GM19455 (cell line): ENCODE data around the gene NPAS2.

Experiments used
- ATAC-seq: cut with Tn5 transposase; IDR thresholded peaks from one replicate; pipeline ENCODE4 v1.9.1; 2021; ENCODE audit not compliant: unreplicated experiment

NPAS2 gene

DNA sequence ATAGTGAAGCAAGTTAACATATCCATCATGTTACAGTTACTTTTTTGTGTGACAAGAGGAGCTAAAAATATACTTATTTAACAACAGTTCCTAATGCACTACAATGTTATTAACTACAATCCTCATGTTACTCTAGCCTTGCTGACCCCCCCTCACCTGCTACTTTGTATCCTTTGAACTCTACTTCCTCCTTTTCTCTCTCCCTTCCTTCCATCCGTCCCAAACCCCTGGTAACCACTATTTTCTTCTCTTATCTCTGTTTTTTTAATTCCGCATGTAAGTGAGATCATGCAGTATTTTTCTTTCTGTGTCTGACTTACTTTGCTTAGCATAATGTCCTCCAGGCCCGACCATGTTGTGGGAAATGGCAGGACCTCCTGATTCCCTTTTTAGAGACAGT is 59.4 kb downstream of the NPAS2 start:
- no peak for ATAC-seq

DNA sequence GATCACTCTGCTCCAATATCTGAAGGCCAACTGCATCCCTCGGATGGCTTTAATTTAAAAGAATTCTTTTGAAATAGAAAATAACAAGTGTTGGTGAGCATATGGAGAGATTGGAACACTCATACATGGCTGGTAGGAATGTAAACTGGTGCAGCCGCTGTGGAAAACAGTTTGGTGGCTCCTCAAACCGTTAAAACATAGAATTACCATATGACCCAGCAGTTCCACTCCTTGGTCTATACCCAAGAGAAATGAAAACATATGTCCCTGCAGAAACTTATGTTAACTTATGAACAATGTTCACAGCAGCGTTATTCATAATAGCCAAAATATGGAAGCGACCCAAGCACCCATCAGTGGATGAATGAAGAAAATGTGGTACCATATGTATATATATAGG is 60.1 kb downstream of the NPAS2 start:
- no peak for ATAC-seq

DNA sequence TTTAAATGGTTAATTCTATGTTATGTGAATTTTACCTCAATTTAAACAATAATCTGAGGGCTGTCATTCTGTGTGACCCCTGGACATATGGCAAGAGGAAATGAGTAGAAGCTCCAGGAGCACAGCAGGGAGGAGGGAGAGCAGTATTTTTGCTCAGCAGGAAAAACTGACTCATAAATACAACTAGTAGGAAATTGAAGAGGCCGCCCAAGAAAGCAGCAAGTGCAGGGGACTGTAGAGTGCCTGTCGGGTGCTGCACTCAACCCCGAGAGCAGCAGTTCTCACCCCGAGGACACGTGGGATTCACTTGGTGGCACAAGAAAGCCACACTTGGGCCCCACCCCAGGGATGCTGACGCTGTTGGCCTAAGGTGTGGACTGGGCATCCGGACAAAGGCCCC is 60.8 kb downstream of the NPAS2 start:
- ATAC-seq = no peak

DNA sequence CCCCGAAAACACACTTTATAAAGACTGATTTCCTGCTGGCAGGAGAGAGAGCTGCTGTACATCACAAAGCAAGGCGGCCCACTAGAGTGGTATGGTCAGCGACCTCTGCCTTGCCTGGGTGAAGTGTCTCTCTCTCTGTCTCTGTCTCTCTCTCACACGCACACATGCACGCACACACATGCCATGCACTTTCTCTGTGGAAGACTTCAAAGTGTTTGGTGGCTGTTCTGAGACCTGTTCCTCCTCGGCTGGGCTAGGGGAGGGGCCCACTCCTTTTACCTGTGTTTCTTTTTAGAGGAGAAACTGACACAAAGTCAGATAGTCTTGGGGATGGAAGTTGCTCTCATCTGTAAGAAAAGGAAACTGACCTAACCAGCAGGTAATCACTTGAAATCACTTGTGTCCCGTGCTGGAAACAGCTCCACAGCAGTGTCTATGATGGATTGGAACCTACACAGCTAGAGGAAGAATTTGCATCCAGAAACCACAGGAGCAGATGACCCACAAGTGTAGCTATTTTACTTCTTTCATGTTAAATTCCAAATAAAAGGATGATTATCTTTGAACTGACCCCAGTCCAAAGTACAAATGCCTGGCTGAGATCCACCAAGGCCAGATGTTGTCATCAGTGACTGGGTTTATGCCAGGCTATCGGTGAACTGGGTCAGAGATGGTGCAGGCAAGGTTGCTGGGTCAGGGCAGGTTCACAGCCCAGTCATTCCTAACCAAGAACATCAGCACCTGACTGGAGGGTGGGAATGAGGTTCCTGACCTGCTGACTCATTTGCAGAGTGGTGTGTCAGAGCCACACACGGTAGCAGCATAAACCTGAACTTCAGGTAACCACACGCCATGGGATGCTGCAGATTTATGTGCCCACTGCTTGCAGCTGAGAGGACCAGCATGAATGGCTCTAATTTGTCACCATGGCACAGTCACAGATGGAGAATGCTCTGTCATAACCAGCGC is 63.0 kb downstream of the NPAS2 start:
- ATAC-seq = no peak

DNA sequence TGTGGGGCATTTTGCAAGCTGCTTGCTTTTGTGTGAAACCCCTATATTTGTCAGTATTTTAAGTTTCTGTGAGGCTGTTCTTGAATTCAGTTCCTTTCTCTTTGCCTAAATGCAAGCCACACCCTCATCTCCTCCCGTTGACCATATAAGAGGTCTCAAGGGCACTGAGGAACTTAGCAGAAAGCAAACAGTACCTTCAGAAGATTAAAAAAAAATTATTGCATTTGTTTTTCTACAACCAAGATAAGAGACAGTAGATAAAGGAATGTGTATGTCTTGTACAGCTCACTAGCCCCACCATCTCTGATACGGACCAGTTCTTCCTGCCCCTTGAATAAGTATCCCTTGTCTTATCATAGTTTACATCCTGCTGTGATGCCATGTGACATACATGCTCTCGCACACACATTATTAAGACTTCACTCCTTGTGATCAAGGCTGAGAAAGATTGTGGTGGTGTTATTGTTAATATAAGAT is 64.2 kb downstream of the NPAS2 start:
- ATAC-seq = no peak

DNA sequence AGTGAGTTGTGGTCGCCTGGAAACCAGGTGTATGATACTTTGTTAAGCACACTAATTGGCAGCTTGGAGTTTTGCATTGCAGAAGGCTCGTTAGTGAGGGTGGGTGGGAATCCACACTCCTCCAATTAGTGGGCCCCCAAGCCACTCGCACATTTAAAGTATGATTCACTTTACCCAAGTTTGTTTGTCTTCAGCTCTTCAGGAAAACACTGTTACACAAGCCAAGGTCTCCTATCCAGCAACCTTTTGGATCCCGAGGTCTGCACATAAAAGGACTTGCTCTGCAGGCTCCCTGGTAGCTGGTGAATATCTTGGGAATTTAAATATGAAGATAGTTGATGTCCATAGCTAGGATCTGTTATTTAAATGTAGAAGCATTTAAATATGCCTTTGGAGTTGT is 66.1 kb downstream of the NPAS2 start:
- no peak for ATAC-seq

DNA sequence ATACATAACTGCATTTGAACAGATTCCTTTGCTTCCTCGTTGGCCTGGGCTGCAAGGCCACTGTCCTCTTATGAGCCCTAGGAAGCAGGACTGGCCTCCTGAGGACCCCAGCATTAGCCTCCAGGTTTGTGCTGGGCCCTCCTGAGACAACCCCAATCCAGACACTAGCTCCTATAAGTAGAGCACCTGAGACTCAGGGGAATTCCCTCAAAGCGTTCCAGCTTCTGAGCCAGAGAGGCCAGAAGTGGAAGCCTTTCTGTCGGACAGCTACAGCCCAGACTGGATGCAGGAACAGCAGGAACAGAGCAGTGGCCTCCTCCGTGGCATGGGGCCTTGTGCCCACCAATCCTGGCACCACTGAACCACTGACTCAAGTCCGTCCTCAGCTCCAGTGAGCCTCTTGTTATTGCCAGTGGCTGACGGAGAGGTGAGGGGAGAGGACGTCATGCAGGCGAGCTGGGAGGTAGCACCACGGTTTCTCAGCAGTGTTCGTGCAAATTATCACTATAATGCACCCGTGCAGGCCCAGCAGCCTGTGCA is 67.2 kb downstream of the NPAS2 start:
- no peak for ATAC-seq

DNA sequence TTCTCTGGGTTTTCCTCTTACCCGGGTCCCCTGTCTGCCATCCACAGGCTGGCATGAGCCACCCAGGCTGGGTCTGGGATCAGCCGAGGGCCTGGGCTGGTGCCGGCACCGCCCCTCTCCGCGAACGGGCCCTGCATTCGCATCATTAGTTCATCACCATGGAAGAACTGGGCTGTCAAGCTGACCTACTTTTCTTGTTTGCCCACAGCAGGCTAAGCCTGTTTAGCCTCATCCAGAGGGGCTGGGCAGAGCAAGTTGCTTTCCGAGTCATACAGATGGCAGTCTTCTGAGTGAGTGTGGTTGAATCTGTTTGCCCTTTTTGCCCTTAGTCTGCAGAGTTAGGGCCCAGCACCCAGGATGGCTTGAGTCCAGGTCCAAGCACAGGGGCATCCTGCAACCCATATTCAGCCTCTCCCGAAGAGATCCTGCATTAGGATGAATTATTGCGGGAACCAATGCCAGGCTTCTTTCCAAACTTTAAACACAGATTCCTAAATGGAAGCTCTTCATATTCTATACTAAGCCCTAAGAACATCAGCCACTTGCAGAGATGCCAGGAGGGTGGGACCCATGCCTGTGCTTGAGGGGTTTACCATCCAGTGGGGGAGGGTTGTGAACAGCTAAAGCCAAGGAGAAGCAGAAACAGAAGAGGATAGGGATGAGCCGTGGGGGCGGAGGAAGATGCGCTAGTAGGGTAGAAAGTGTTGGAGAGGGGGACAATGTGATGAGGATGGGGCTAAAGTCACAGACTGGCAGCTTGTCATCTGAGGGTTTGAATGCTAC is 68.0 kb downstream of the NPAS2 start:
- no peak for ATAC-seq

DNA sequence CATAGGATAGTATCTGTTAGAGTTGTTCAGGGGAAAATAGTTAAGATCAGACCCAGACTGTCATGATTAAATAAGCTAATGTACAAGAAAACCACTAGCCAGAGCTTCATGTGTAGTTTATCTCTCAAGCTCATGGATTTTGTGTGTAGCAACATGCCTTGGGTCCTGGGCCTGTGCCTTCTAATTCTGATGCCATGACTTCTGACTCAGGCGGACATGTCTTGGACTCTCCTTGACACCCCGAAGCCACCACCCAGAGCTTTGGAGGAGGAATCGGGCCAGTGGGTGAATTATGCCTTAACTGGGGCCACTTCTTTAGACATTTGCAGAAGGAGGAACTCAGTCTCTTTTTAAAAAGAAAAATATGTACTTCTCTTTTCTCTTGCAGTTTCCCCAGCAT is 68.7 kb downstream of the NPAS2 start:
- ATAC-seq = no peak

DNA sequence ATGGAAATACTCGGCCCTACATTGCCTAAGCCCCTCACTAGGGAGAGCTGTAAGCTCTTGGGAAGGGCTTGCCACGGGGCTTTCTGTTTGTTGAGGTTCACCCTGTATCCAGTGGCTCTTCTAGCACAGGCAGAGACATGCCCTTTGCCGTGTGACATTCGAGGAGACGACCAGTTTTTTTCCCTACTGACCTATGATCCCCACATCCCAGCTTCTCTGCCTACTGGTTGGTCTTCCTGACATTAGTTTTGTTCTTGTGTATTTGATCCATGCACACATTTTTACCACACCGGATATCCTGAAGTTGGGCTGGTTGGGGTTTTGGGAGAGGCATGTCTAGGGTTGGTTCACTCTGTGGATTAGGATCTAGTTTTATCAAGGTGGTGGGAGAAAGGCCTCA is 69.3 kb downstream of the NPAS2 start:
- no peak for ATAC-seq

DNA sequence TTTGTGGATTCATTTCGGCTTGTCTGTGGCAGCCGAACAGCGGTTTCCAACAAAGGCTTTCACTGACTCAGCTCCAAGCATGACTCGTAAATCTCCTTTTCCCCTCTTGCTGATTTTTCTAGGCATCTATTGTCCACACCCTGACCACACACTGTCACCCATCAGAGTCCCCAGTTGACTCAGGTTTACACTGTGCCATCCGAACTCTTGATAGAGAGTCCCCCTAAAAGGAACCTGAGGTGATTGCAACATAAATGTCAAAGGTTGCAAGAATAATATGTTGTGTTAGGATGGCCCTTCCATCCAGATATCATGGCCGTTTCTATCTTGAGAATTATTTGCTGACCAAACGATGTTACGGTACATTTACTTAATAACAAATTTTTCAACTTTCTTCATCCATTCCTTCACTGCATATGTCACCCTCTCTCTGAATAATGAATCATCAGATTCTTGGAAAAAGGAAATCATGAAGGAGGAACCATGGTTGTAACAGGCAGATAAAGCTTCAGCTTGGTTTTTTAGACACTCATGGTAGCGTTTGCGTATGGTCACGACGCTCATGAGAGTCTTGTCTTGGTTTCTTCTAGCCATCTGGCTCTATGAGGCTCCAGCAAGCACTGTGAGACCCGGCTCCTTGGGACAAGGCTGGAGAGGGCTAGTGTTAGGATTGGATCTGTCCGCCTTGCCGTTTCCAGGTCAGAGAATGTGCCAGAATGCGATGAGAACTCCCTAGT is 72.1 kb downstream of the NPAS2 start:
- no peak for ATAC-seq

DNA sequence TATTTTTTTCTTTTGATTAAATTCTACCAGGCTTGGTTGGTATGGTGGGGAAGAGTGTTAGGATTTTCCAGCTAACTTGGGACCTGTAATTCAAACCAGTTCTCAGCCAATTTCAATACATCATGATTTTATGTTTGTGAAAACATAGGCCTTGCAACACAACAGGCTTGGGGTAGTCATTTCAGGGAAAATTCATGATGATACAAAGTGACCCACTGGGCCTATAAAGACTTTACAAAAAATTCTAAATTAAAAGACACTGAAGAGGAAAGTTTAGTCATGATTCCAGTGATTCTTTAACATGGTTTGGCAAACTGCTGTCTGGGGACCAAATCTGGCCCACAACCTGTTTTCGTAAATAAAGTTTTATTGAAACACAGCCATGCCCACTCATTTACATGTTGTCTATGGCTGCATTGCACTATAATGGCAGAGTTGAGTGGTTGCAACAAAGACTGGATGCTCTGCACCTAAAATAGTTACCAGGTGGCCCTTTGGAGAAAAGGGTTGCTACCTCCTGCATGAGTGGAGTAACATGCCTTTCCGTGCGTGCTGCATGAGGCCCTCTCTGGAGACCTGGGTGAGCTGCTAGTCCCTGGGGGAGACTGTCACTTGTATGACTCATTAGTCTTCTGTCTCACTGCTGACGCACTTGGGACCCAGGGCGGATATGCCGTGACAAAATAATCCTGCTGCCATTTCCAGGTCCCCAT is 73.6 kb downstream of the NPAS2 start:
- ATAC-seq = no peak

DNA sequence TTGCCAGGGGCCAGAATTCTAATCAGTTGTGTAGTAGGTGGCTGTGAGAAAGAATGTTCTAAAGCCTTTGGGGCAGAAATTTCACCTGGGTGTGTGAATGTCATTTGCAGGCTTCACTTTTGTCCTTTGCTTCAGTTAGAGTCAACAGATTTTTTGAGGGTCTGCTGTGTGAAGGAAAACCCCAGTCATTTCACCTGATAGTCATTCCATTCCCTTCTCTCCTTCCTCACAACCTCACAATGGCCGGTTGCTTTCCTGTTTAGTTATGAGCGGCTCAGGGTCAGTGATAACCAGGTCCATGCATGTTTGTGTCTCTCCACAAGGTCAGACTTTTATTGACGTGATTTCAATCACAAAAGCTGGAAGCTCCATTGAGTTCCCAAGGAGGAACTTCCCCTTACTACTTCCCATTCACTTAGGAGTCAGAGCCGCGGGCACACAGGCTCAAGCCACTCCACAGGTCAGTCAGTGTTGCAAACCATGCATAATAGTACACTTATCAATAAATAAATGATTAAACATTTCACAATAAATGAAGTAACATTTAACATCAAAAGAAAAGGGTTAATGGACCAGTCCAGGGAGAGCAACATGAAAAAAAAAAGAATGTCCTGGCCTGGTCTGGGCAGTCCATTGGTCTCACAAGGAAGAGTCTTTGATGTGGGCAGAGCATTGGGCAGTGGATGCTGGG is 74.3 kb downstream of the NPAS2 start:
- ATAC-seq = no peak

DNA sequence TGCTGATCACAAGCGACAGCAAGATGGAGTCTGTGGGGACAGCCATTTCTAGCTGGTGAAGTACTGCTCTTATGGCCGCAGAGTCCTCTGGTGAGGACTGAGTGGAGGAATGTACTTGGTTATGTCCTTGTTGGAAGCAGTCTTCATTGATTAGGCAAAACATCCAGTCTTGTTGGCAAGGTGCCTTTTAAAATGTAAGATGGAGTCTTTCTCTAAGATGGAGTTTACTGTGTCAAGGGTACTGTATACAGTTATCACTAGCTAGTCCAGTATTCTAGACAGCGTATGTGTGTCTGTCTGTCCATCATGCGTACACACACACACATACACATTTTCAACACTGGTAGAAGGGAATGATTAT is 74.8 kb downstream of the NPAS2 start:
- ATAC-seq = no peak

DNA sequence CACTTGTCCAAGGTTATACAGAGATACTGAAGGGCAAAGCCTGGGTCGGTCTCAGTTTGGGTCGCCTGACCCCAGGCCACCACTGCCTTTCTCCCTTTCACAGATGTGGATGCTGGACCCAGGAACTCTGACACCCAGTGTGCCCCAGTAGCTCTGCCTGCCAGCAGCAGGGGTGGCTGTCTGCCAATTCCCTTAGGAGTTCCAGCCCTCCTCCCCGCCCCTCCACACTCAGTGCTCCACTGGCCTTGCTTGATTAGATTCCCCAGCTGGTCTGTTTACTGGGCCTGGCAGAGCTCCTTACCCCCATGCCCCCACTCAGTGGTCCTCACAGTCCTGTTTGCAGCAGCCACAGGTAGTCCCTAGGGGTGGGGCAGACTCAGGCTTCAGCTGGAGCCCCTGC is 75.5 kb downstream of the NPAS2 start:
- no peak for ATAC-seq

DNA sequence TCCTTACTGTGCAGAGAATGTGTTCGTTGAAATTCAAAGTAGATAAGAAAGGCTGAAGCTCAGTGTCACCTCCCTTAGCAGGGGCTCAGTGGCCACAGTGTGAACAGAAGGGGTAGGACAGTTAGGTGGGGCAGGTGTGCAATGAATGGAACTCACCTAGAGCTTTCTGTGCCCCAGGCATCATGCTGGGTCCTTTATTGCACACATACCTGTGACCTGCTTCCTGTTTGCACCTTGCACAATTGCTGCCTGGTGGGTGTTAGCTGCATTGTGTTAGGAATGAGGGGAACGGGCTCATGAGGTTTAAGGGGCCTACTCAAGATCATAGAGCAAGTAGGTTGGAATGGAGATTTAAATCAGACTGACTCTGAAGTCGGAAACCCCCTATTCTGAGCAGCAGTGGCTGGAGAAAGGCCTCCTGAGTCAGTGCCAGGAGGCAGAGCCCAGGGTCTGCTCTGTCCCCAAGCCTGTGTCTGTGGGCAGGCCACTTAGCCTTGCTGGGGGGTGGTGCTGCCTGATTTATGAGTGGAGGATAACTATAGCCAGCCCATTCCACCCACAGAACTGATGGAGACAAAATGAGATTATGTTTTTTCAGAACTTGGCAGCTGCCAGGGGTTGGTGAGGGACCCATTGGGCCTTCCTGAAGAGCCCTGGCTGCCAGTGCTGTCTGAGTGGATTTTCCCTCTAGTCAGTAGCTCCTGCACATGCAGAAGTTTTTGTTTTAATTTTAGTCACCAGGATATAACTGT is 76.2 kb downstream of the NPAS2 start:
- no peak for ATAC-seq

DNA sequence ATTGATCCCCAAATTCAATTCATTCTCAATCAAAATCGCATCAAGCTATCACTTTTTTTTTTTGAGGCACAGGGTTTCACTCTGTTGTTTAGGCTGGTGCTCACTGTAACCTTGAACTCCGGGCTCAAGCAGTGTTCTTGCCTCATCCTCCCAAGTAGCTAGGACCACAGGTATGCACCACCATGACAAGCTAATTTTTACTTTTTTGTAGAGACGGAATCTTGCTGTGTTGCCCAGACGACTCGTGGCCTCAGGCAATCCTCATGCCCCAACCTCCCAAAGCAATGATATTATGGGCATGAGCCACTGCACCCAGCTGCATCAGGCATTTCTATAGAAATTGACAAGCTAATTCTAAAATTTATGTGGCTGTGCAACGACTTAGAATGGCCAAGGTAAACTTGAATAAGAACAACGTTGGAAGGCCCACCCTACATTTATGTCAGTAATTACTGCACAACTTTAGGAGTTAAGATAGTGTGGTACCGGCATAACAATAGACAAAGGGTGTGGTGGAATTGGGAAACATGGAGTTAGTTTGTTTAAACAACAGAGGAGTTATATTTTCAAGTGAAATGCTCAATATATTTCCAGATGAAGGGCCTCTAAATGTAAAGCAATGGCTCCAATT is 78.2 kb downstream of the NPAS2 start:
- no peak for ATAC-seq

DNA sequence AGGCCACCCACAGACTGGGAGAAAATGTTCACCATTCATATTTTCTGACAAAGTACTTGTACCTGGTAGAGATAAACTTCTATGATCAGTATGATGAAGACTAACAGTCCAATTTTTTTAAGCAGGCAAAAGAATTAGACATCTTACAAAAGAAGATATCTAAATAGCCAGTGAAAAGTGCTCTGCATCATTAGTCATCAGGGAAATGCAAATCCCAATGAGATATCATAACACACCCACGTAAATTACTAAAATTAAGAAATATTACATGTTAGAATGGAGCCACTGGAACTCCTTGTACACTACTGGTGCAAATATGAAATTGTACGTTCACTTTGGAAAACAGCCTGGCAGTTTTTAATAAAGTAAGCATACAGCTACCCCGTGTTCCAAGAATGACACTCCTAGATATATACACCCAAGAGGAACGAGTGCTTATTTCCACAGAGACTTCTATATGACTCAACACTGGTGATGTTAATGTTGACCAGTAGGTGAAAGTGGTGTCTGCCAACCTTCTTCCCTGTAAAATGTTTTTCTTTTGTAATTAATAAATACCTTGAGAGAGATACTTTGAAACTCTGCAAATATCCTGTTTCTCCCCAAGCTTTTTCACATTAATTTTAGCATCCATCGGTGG is 80.3 kb downstream of the NPAS2 start:
- ATAC-seq = no peak
